WTC11 (cell line): ENCODE data around the gene SMC1B. TPM values are rescaled to one million over a fixed set of nuclear protein-coding genes. Genes with fewer than 3 reads are reported as not detected.
"Not testable (repeated sequence)": the region's sequence is repeated elsewhere in the genome, so short reads cannot be mapped to it uniquely, and the experiment has no call there.

Experiments
- ATAC-seq: fragments of 200-7000 bp; cut with Tn5 transposase; 2 replicates; pipeline ENCODE4 v1.10.0; 2021; ENCODE audit warnings: mild to moderate bottlenecking, moderate library complexity
- CTCF ChIA-PET: fragments of 300-600 bp; sonication (Branson Sonifier 250); formaldehyde crosslinking; loops from one replicate; lab custom pipeline; 2021; ENCODE audit warnings: antibody characterized with exemption; lab: Charles Lee
- POLR2A ChIA-PET: fragments of 350-600 bp; sonication (Branson Sonifier 250); formaldehyde crosslinking; loops from one replicate; lab custom pipeline; 2021; ENCODE audit warnings: antibody characterized with exemption; lab: Charles Lee
- DNase-seq: peaks from one replicate; pipeline ENCODE4 v3.0.0; 2021; ENCODE audit warnings: low spot score
- H3K27ac Mint-ChIP-seq: 2 replicates; pipeline ENCODE4 v1.8.0; 2021; ENCODE audit warnings: mixed read lengths
- H3K27me3 Mint-ChIP-seq: 2 replicates; pipeline ENCODE4 v1.8.0; 2021; ENCODE audit warnings: low read depth, mild to moderate bottlenecking, moderate library complexity, mixed read lengths
- H3K36me3 Mint-ChIP-seq: 2 replicates; pipeline ENCODE4 v1.8.0; 2021; ENCODE audit warnings: mixed read lengths
- H3K4me1 Mint-ChIP-seq: 2 replicates; pipeline ENCODE4 v1.8.0; 2022; ENCODE audit warnings: mixed read lengths
- H3K4me3 Mint-ChIP-seq: 2 replicates; pipeline ENCODE4 v1.8.0; 2021; ENCODE audit warnings: mild to moderate bottlenecking, moderate library complexity, mixed read lengths
- H3K9me3 Mint-ChIP-seq: 2 replicates; pipeline ENCODE4 v1.8.0; 2021; ENCODE audit warnings: mixed read lengths
- TEAD4 ChIP-seq: sonication (generic); formaldehyde crosslinking; IDR thresholded peaks from 2 replicates; pipeline ENCODE4 v1.8.0; 2022; ENCODE audit warnings: mild to moderate bottlenecking, missing genetic modification reagents
- ZNF138 ChIP-seq: sonication (generic); formaldehyde crosslinking; conservative IDR thresholded peaks from 2 replicates; pipeline ENCODE4 v1.8.1; 2022; ENCODE audit warnings: mild to moderate bottlenecking, moderate library complexity, missing genetic modification reagents
- total RNA-seq: library from RNA; stranded (reverse); gene quantifications from 3 replicates; pipeline ENCODE4 v1.2.3, GENCODE V29; 2021
- TF ChIP-seq, protein P1 (sequence below): sonication (generic); formaldehyde crosslinking; IDR thresholded peaks from 2 replicates; pipeline ENCODE4 v1.8.0; 2022; ENCODE audit warnings: mild to moderate bottlenecking, missing genetic modification reagents
- TF ChIP-seq, protein P2 (sequence below): sonication (generic); formaldehyde crosslinking; IDR thresholded peaks from 2 replicates; pipeline ENCODE4 v1.8.1; 2022; ENCODE audit warnings: low read depth, mild to moderate bottlenecking, moderate library complexity, missing genetic modification reagents, borderline replicate concordance
- TF ChIP-seq, protein P3 (sequence below): sonication (generic); formaldehyde crosslinking; IDR thresholded peaks from 2 replicates; pipeline ENCODE4 v1.8.1; 2023; ENCODE audit warnings: mild to moderate bottlenecking, missing genetic modification reagents, moderate library complexity

SMC1B gene
- total RNA-seq, 1 experiment from 2014 or later: 0.07 TPM

DNA sequence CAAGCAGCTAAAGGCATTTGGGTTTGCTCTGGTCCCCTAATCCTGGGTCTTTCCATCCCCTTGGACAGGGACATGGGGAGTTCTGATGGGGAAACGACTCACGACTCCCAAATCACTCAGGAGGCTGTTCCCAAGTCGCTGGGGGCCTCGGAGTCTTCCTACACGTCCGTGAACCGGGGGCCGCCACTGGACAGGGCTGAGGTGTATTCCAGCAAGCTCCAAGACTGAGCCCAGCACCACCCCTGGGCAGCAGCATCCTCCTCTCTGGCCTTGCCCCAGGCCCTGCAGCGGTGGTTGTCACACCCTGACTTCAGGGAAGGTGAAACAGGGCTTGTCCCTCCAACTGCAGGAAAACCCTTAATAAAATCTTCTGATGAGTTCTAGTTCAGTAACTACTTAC is 117.9 kb downstream of the SMC1B start:
- Mint-ChIP-seq H3K27ac (no peak overlapping the region), H3K4me1 (peaks cover 15% of the 10 kb centered on the region), H3K4me3 (no peak overlapping the region), H3K27me3 (no peaks in the 10 kb centered on the region; the same call in 1 of the 2 replicates), H3K9me3 (no peaks in the 10 kb centered on the region), H3K36me3 (no peaks in the 10 kb centered on the region)
- ChIA-PET POLR2A (no interaction called here), CTCF (no interaction called here)
- ATAC-seq (no peak), DNase-seq (no peak)
- no peak for TF ChIP-seq ZNF138
- TF ChIP-seq, protein P1, sequence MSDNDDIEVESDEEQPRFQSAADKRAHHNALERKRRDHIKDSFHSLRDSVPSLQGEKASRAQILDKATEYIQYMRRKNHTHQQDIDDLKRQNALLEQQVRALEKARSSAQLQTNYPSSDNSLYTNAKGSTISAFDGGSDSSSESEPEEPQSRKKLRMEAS (CRISPR knock-in tag): no peak
- TF ChIP-seq, protein P2, sequence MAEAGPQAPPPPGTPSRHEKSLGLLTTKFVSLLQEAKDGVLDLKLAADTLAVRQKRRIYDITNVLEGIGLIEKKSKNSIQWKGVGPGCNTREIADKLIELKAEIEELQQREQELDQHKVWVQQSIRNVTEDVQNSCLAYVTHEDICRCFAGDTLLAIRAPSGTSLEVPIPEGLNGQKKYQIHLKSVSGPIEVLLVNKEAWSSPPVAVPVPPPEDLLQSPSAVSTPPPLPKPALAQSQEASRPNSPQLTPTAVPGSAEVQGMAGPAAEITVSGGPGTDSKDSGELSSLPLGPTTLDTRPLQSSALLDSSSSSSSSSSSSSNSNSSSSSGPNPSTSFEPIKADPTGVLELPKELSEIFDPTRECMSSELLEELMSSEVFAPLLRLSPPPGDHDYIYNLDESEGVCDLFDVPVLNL (CRISPR knock-in tag): no peak
- TF ChIP-seq TEAD4 (CRISPR knock-in tag): no peak
- TF ChIP-seq, protein P3, sequence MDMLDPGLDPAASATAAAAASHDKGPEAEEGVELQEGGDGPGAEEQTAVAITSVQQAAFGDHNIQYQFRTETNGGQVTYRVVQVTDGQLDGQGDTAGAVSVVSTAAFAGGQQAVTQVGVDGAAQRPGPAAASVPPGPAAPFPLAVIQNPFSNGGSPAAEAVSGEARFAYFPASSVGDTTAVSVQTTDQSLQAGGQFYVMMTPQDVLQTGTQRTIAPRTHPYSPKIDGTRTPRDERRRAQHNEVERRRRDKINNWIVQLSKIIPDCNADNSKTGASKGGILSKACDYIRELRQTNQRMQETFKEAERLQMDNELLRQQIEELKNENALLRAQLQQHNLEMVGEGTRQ (CRISPR knock-in tag): no peak

DNA sequence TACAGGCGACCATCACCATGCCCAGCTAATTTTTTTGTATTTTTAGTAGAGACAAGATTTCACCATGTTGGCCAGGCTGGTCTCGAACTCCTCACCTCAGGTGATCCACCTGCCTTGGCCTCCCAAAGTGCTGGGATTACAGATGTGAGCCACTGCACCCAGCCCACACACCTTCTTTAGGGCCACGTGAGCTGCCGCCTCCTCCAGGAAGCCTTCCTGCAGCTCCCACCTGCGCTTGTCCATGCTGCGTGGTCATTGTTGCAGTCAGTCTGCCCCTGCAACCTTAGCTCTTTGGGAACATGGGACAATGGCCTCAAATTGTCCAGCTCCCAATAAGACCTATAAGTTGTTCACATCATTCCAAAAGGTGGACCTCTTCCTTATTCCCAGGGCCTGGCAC is 118.4 kb downstream of the SMC1B start:
- H3K4me3 Mint-ChIP-seq, DNase-seq, H3K36me3 Mint-ChIP-seq, H3K9me3 Mint-ChIP-seq, ATAC-seq, H3K27ac Mint-ChIP-seq, H3K27me3 Mint-ChIP-seq: not testable (repeated sequence)
- ChIA-PET POLR2A (interaction anchor here (0.5 kb wide), 1 partner anchor 10 kb away, joined by 4 read pairs; no protein-coding TSS in a partner anchor), CTCF (interaction anchor here (0.7 kb wide), 1 partner anchor 166 kb away, joined by 3 read pairs; no protein-coding TSS in a partner anchor)
- H3K4me1 Mint-ChIP-seq: peaks cover 15% of the 10 kb centered on the region

Other genes with a start within 250 kb of the SMC1B start
- gene NUP50, start 249.7 kb downstream of the SMC1B start, total RNA-seq: 98.6 to 131 TPM (median 106 TPM) in 3 replicates
- gene KIAA0930, start 172.7 kb downstream of the SMC1B start, total RNA-seq: 53.2 to 62.1 TPM (median 57.6 TPM) in 3 replicates
- gene UPK3A, start 128.7 kb downstream of the SMC1B start, total RNA-seq: 0.23 to 0.62 TPM (median 0.37 TPM) in 3 replicates
- gene FAM118A, start 103.7 kb downstream of the SMC1B start, total RNA-seq: 20.7 to 21.6 TPM (median 21.3 TPM) in 3 replicates
- 1.7 to 2.4 TPM (median 2.4 TPM) in 3 replicates for gene RIBC2, start 94 bp upstream of the SMC1B start, total RNA-seq
- gene FBLN1, start 89.3 kb upstream of the SMC1B start, total RNA-seq: 183 to 219 TPM (median 217 TPM) in 3 replicates